GM12864 (cell line): ENCODE data around the gene FAM3A.
A peak's percentile ranks its signal among the peaks of the same experiment; 100 is the strongest.

ENCODE experiments used
- DNase-seq: peaks from one replicate; pipeline ENCODE4 v3.0.0-alpha.2; 2011; ENCODE audit warnings: low read depth
- H3K4me3 ChIP-seq: 2 replicates; pipeline ENCODE4 v1.5.1; 2011; ENCODE audit warnings: mild to moderate bottlenecking, low read depth, low read length, control low read depth
- TF ChIP-seq, protein P1 (sequence below): IDR thresholded peaks from 2 replicates; pipeline ENCODE4 v1.5.1; 2011; ENCODE audit warnings: low read depth, mild to moderate bottlenecking, moderate library complexity, low read length, control low read depth, inconsistent platforms; ENCODE audit errors: missing control alignments

FAM3A gene

DNA sequence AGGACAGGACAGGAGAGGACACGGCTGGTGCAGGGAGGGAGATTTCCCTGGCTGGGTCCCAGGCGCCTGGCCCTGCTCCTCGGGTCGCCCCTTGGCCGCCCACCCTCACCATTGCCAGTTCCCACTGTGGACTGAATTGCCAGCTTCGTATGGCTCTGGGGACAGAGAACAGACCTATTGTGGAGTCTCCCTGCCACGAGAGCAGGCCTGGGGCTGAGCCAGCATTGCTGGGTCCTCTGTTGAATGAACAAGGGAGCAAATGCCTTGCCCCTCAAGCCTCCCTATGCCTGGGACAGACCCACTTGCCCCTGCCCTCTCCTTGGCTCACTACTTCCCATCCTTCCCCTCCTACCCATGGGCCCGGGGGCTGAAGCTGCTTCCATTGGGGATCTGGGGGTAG is 53.6 kb downstream of the FAM3A start:
- no peak for DNase-seq
- TF ChIP-seq, protein P1, sequence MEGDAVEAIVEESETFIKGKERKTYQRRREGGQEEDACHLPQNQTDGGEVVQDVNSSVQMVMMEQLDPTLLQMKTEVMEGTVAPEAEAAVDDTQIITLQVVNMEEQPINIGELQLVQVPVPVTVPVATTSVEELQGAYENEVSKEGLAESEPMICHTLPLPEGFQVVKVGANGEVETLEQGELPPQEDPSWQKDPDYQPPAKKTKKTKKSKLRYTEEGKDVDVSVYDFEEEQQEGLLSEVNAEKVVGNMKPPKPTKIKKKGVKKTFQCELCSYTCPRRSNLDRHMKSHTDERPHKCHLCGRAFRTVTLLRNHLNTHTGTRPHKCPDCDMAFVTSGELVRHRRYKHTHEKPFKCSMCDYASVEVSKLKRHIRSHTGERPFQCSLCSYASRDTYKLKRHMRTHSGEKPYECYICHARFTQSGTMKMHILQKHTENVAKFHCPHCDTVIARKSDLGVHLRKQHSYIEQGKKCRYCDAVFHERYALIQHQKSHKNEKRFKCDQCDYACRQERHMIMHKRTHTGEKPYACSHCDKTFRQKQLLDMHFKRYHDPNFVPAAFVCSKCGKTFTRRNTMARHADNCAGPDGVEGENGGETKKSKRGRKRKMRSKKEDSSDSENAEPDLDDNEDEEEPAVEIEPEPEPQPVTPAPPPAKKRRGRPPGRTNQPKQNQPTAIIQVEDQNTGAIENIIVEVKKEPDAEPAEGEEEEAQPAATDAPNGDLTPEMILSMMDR: no peak
- no peak overlapping the region for H3K4me3 ChIP-seq

DNA sequence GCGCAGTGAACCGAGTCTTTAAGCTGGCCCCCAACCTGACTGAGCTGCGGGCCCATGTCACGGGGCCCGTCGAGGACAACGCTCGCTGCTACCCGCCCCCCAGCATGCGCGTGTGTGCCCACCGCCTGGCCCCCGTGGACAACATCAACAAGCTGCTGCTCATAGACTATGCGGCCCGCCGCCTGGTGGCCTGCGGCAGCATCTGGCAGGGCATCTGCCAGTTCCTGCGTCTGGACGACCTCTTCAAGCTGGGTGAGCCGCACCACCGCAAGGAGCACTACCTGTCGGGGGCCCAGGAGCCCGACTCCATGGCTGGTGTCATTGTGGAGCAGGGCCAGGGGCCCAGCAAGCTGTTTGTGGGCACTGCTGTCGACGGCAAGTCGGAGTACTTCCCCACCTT is 55.7 kb downstream of the FAM3A start:
- no peak for DNase-seq
- TF ChIP-seq, protein P1: no peak
- no peak overlapping the region for H3K4me3 ChIP-seq

DNA sequence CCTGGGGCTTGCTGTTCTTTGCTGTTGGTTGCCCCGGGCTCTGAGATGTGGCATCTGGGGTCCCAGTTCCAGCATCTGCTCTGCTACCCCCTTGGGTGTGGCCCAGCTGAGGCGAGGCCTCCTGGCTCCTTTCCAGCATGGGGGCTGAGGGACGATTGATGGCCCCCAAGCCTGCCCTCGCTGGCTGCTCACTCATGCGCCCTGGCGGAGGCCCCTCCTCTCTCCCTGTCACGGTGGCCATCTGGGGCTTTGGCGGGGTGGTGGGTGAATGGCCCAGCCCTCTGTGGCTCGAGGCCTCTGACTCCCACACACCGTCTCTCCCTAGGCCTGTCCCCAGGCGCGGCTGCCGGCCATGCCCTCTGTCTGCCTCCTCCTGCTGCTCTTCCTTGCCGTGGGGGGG is 56.2 kb downstream of the FAM3A start:
- no peak for DNase-seq

DNA sequence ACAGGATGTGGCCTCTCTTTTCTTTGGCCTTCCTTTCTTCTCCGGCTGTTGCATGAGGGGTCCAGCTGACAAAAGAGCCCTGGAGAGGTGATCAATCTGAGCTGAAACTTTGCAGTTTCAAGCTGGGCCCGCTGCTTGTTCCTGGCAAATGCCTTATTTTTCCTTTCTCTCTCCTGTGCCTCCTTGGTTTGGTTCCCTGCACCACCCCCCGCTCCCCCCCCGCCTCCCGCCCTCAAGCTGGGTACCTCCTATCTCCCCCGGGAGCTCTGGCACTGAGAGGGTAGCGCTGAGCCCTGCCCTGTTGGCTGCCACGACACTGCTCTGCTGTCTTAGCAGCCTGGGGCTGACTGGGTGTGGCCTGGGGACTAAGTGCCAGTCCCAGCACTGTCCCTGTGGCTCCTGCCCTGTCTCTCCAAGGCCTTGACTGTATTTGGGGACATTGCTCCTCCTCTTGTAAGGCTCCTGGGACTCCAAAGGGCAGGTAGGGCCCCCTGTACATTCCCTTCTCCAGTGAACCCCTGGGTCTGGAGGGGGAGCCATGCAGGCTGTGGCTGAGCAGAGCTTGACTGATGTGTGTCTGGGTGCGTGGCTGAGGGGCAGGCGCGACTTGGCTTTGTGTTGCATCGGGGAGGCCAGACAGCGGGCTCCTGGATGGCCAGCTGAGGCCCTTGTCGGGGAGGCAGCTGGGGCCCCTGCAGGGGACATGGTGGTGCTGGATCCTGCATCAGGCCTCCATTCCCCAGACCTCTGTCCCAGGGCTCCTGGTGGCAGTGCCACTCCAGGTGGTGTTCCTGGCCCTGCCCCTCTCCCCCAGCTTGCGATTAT is 56.9 kb downstream of the FAM3A start:
- DNase-seq: no peak
- TF ChIP-seq, protein P1: no peak
- peak overlapping the region; percentile 75 for H3K4me3 ChIP-seq

More for the DNA sequence above, 56.2 kb downstream of the FAM3A start:
- TF ChIP-seq, protein P1: no peak
- peak overlapping the region; percentile 75 for H3K4me3 ChIP-seq

DNA sequence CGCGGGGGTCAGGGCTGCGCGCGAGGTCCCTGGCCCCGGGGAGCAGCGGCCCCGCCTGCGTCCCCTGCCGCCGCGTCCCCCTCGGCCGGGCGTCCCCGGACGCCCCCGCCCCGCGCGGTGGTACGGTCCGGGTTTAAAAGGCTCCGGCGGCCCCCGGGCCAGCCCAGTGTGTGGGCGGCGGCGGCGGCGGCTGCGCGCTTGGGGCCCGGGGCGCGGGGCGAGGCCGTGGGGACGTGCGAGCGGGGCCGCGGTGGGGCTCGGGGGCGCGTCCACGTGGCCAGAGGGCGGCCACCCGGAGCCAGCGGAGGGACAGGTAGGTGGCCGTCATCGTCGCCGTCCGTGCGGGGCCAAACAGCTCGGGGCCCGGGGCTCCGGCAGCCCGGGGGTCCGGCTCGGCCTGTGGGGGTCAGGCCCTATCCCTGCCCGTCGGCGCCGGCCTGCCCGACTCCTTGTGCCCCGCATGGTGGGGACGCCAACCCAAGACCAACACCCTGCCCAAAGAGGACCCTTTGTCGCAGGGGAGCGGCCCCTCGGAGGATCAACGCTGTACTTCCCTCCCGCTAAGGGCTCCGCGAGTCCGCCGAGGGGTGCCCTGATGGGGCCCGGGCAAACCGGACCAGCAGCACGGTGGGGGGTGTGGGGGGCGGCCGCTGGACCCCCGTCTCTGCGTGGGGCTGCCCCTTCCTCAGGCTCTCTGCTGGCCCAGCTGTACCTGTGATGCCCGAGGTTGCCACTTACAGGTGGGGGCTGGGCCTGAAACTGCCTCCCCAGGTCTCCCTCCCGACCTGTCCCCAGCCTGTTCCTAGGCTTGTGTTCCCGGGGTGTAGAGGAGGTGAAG is 57.7 kb downstream of the FAM3A start, which contains the start of gene PLXNA3:
Gene PLXNA3 (plus strand): TSS at position 166 of the 838 bp plus-strand sequence. CDS start 1,903 bp downstream, outside the sequence.
- H3K4me3 ChIP-seq: peak within 1 kb of the TSS; percentile 75
- TF ChIP-seq, protein P1: no peak
- no peak for DNase-seq

DNA sequence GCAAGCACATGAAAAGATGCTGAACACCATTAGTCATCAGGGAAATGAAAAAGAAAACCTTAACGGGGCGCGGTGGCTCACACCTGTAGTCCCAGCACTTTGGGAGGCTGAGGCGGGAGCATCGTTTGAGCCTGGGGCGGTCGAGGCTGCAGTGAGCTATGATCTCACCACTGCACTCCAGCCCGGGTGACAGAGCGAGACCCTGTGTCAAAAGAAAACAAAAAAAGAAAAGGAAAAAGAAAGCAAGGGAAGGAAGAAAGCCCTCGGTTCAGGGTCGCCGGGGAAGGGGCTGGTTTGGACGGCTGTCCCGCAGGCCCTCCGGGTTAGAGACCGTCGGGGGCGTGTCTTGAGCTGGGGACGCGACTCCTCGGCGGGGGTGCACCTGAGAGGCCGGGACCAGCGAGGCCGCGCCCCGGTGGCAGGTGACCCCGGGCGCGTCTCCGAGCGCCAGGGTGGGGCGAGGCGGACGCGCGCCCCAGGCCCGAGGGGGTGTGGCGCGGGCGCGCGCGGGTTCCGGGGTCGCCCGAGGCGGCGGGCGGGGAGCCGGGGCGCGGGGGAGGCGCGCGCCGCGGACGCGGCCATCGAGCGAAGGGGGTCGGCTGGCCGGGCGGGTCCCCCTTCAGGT is 58.4 kb downstream of the FAM3A start:
- no peak for DNase-seq
- peak overlapping the region; percentile 51 for H3K4me3 ChIP-seq
- TF ChIP-seq, protein P1: no peak
